Measurements from ENCODE around the gene KANSL1.

KANSL1 gene

DNA sequence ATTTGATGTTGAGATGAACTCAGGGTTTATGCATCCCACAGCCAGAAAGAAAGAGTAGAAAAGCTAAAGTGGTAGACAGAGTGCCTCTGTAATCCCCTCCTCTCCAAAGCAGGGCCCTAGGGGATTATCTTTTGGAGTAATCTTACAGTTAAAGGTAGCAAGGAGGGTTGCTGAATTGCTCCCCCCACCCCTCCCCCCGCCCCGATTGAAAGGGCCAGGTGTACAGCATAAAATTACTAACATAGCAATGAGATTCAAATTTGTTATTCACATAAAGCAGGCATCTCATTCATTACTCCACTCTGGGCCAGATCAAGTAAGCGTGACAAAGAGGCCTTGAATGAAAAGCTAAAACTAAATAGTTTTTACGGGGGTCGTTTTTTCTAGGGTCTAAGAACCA lies 121.4 kb downstream of the KANSL1 start:
- no peaks in the 10 kb centered on the region; the same call in 1 of the 2 replicates for H3F3A ChIP-seq (ENCODE audit: insufficient read depth)
- no peak overlapping the region for H3K9ac ChIP-seq (ENCODE audit: low read length)
- no peaks in the 10 kb centered on the region for H4K20me1 ChIP-seq (ENCODE audit: low read depth, low read length)
- peaks cover 3% of the 10 kb centered on the region; the same call in 1 of the 2 replicates for H3K36me3 ChIP-seq (ENCODE audit: low read length)
- H3K9me3 ChIP-seq (ENCODE audit: insufficient read depth, low read length) = no peaks in the 10 kb centered on the region
- H3K9me2 ChIP-seq (replicated peaks; ENCODE audit: insufficient read depth, low read length) = no peaks in the 10 kb centered on the region
- H3K4me3 ChIP-seq (ENCODE audit: insufficient read depth, low read length, poor library complexity, severe bottlenecking) = no peak overlapping the region
- no peaks in the 10 kb centered on the region for H3K27me3 ChIP-seq (ENCODE audit: low read length)
- H2AFZ ChIP-seq (ENCODE audit: low read depth, low read length, severe bottlenecking) = no peak overlapping the region
- no peak overlapping the region for H3K4me2 ChIP-seq (ENCODE audit: low read depth, low read length, poor library complexity, severe bottlenecking)
- TF ChIP-seq, protein P1, sequence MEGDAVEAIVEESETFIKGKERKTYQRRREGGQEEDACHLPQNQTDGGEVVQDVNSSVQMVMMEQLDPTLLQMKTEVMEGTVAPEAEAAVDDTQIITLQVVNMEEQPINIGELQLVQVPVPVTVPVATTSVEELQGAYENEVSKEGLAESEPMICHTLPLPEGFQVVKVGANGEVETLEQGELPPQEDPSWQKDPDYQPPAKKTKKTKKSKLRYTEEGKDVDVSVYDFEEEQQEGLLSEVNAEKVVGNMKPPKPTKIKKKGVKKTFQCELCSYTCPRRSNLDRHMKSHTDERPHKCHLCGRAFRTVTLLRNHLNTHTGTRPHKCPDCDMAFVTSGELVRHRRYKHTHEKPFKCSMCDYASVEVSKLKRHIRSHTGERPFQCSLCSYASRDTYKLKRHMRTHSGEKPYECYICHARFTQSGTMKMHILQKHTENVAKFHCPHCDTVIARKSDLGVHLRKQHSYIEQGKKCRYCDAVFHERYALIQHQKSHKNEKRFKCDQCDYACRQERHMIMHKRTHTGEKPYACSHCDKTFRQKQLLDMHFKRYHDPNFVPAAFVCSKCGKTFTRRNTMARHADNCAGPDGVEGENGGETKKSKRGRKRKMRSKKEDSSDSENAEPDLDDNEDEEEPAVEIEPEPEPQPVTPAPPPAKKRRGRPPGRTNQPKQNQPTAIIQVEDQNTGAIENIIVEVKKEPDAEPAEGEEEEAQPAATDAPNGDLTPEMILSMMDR (IDR thresholded peaks at IDR 0.05; ENCODE audit: insufficient read depth, low read length, poor library complexity, severe bottlenecking) = no peak
- no peak for TF ChIP-seq EZH2phosphoT487 (conservative IDR thresholded peaks at IDR 0.05; ENCODE audit: low read length)
- H3K79me2 ChIP-seq (ENCODE audit: insufficient read depth, low read length) = peaks cover 11% of the 10 kb centered on the region; the same call in 1 of the 2 replicates
- H3K27ac ChIP-seq (ENCODE audit: low read depth, low read length) = no peak overlapping the region

DNA sequence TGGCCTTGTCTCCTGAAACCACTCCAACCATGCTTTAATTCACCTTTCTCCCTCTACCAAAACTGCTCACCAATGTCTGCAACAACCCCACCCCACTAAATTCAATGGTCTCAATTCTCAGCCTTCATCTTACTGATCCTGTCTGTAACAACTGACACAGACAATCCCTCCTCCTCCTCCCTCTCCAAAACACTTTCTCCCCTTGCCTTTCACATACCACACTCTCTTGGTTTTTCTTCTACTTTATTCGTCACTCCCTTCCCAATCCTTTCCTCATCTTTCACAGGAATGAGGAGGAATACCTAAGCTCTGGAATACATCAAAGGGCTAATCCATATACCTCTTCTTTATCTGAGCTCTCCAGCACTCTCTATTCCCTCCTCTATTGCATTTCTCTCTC lies 128.8 kb downstream of the KANSL1 start:
- no peaks in the 10 kb centered on the region for H3K9me2 ChIP-seq (replicated peaks; ENCODE audit: insufficient read depth, low read length)
- no peak overlapping the region for H3K9ac ChIP-seq (ENCODE audit: low read length)
- no peak overlapping the region for H3K27ac ChIP-seq (ENCODE audit: low read depth, low read length)
- H2AFZ ChIP-seq (ENCODE audit: low read depth, low read length, severe bottlenecking) = no peak overlapping the region
- no peaks in the 10 kb centered on the region for H3K9me3 ChIP-seq (ENCODE audit: insufficient read depth, low read length)
- no peak for TF ChIP-seq EZH2phosphoT487 (conservative IDR thresholded peaks at IDR 0.05; ENCODE audit: low read length)
- TF ChIP-seq, protein P1 (IDR thresholded peaks at IDR 0.05; ENCODE audit: insufficient read depth, low read length, poor library complexity, severe bottlenecking) = no peak
- no peak overlapping the region for H3K4me3 ChIP-seq (ENCODE audit: insufficient read depth, low read length, poor library complexity, severe bottlenecking)
- no peaks in the 10 kb centered on the region for H3K27me3 ChIP-seq (ENCODE audit: low read length)
- peaks cover 3% of the 10 kb centered on the region; the same call in 1 of the 2 replicates for H3K79me2 ChIP-seq (ENCODE audit: insufficient read depth, low read length)
- H3K4me2 ChIP-seq (ENCODE audit: low read depth, low read length, poor library complexity, severe bottlenecking) = no peak overlapping the region
- H4K20me1 ChIP-seq (ENCODE audit: low read depth, low read length) = no peaks in the 10 kb centered on the region
- peaks cover 23% of the 10 kb centered on the region; the same call in 1 of the 2 replicates for H3K36me3 ChIP-seq (ENCODE audit: low read length)
- no peaks in the 10 kb centered on the region for H3F3A ChIP-seq (ENCODE audit: insufficient read depth)

DNA sequence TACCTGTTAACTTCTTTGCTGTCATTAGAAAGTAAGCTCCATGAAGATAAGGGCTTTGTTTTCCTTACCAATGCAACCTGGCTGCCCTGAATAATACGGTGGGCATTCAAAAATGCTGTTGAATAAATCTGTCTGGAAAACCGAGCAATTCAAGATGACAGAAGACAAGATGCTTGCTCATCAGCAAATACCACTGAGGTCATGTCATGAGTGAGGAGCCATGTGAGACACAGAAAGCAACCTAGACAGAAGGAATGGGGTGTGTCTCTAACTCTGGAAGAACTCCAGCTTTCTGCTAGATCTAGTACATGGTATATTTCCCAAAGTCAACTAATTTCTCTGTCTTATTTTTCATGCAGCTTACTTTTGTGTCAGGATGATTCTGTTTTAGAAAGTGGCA lies 130.0 kb downstream of the KANSL1 start:
- Histone ChIP-seq H4K20me1 (ENCODE audit: low read depth, low read length) (no peaks in the 10 kb centered on the region), H3K4me3 (ENCODE audit: insufficient read depth, low read length, poor library complexity, severe bottlenecking) (no peak overlapping the region), H3K79me2 (ENCODE audit: insufficient read depth, low read length) (peaks cover 3% of the 10 kb centered on the region; the same call in 1 of the 2 replicates), H3F3A (ENCODE audit: insufficient read depth) (no peaks in the 10 kb centered on the region), H3K9me3 (ENCODE audit: insufficient read depth, low read length) (no peaks in the 10 kb centered on the region), H3K4me2 (ENCODE audit: low read depth, low read length, poor library complexity, severe bottlenecking) (no peak overlapping the region), H3K27me3 (ENCODE audit: low read length) (no peaks in the 10 kb centered on the region), H3K9ac (ENCODE audit: low read length) (no peak overlapping the region), H3K36me3 (ENCODE audit: low read length) (peaks cover 25% of the 10 kb centered on the region), H3K9me2 (replicated peaks; ENCODE audit: insufficient read depth, low read length) (no peaks in the 10 kb centered on the region), H2AFZ (ENCODE audit: low read depth, low read length, severe bottlenecking) (no peak overlapping the region), H3K27ac (ENCODE audit: low read depth, low read length) (no peak overlapping the region)
- no peak for TF ChIP-seq EZH2phosphoT487 (conservative IDR thresholded peaks at IDR 0.05; ENCODE audit: low read length)

DNA sequence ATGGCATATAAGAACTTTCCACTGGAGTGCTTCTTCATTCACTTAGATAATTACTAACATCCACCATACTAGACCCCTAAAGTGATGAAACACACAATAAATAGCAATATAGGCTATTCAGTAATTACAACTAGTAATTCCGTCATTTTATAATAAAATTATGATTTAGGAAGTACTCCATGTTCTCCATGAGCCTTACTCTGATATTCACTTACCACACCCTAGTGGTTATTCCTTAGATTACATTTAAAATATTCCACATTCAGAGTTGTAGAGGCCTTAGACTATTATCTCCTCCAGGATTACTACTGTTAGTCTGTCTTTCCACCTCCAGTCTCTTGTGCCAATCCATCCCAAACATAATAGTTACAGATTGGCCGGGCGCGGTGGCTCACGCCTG lies 131.8 kb downstream of the KANSL1 start:
- no peaks in the 10 kb centered on the region for H4K20me1 ChIP-seq (ENCODE audit: low read depth, low read length)
- H3K79me2 ChIP-seq (ENCODE audit: insufficient read depth, low read length) = peaks cover 7% of the 10 kb centered on the region; the same call in 1 of the 2 replicates

More for the DNA sequence above, 131.8 kb downstream of the KANSL1 start:
- Histone ChIP-seq H3K27me3 (ENCODE audit: low read length) (no peaks in the 10 kb centered on the region), H3K9me2 (replicated peaks; ENCODE audit: insufficient read depth, low read length) (no peaks in the 10 kb centered on the region), H3F3A (ENCODE audit: insufficient read depth) (no peaks in the 10 kb centered on the region), H2AFZ (ENCODE audit: low read depth, low read length, severe bottlenecking) (no peak overlapping the region), H3K36me3 (ENCODE audit: low read length) (peaks cover 25% of the 10 kb centered on the region), H3K4me3 (ENCODE audit: insufficient read depth, low read length, poor library complexity, severe bottlenecking) (no peak overlapping the region), H3K9me3 (ENCODE audit: insufficient read depth, low read length) (no peaks in the 10 kb centered on the region), H3K4me2 (ENCODE audit: low read depth, low read length, poor library complexity, severe bottlenecking) (no peak overlapping the region), H3K9ac (ENCODE audit: low read length) (no peak overlapping the region), H3K27ac (ENCODE audit: low read depth, low read length) (no peak overlapping the region)
- TF ChIP-seq, protein P1 (IDR thresholded peaks at IDR 0.05; ENCODE audit: insufficient read depth, low read length, poor library complexity, severe bottlenecking) = no peak
- no peak for TF ChIP-seq EZH2phosphoT487 (conservative IDR thresholded peaks at IDR 0.05; ENCODE audit: low read length)

All from SU-DHL-6 (cell line).